Measurements from ENCODE around the gene SFRP5. TPM values are rescaled to one million over a fixed set of nuclear protein-coding genes. Genes with fewer than 3 reads are reported as not detected.

SFRP5 gene
- total RNA-seq, 1 donor from 2014 or later = 8.7 TPM

GRCh38 chr10:97718659-97719142 is 53.1 kb downstream of the SFRP5 start:
- Histone ChIP-seq H3K27me3 (ENCODE audit: low read depth) (no peaks in the 10 kb centered on the region), H3K27ac (replicated peaks) (peak overlapping the region; percentile 55), H3K9me3 (replicated peaks) (no peaks in the 10 kb centered on the region), H3K36me3 (no peaks in the 10 kb centered on the region), H3K4me1 (peaks cover 62% of the 10 kb centered on the region), H3K4me3 (no peak overlapping the region)
- TF ChIP-seq, protein P1, sequence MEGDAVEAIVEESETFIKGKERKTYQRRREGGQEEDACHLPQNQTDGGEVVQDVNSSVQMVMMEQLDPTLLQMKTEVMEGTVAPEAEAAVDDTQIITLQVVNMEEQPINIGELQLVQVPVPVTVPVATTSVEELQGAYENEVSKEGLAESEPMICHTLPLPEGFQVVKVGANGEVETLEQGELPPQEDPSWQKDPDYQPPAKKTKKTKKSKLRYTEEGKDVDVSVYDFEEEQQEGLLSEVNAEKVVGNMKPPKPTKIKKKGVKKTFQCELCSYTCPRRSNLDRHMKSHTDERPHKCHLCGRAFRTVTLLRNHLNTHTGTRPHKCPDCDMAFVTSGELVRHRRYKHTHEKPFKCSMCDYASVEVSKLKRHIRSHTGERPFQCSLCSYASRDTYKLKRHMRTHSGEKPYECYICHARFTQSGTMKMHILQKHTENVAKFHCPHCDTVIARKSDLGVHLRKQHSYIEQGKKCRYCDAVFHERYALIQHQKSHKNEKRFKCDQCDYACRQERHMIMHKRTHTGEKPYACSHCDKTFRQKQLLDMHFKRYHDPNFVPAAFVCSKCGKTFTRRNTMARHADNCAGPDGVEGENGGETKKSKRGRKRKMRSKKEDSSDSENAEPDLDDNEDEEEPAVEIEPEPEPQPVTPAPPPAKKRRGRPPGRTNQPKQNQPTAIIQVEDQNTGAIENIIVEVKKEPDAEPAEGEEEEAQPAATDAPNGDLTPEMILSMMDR (IDR thresholded peaks at IDR 0.05; ENCODE audit: borderline replicate concordance) = no peak
- intact Hi-C loops (cut with micrococcal nuclease) = no loop called here
- DNase-seq = no peak

DNA sequence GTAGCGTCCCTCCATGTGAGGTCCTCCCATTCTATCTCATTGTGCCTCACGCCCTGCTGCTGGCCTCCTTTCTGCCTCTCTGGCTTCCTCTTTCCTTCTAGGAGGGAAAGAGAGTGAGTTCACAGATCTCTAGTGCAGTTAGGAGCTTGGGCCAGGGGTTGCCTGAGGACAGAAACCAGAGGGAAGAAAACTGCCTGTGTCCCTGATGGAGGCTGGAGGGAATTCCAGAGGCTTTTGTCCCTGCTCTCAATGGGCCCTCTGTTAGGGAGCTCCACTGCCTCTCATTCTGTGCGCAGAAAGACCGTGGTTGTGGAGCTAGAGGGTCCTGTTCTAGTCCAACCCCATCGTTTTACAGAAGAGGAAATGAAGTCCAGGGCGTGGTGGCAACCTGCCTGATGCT is 53.6 kb downstream of the SFRP5 start:
- TF ChIP-seq, protein P1 (IDR thresholded peaks at IDR 0.05; ENCODE audit: borderline replicate concordance) = no peak
- Histone ChIP-seq H3K27ac (replicated peaks) (peak overlapping the region; percentile 55), H3K9me3 (replicated peaks) (no peaks in the 10 kb centered on the region), H3K4me1 (peaks cover 66% of the 10 kb centered on the region), H3K27me3 (ENCODE audit: low read depth) (no peaks in the 10 kb centered on the region), H3K36me3 (no peaks in the 10 kb centered on the region), H3K4me3 (no peak overlapping the region)
- no peak for DNase-seq
- intact Hi-C loops (cut with micrococcal nuclease) = no loop called here

- DNase-seq = no peak
- peaks cover 71% of the 10 kb centered on the region for H3K4me1 ChIP-seq
- no peaks in the 10 kb centered on the region for H3K36me3 ChIP-seq
- TF ChIP-seq, protein P1 (IDR thresholded peaks at IDR 0.05; ENCODE audit: borderline replicate concordance) = no peak
- H3K27ac ChIP-seq (replicated peaks) = peak overlapping the region; percentile 55
- intact Hi-C loops (cut with micrococcal nuclease) = no loop called here
- H3K9me3 ChIP-seq (replicated peaks) = no peaks in the 10 kb centered on the region
- no peaks in the 10 kb centered on the region for H3K27me3 ChIP-seq (ENCODE audit: low read depth)
- H3K4me3 ChIP-seq = no peak overlapping the region
These were observed 54.2 kb downstream of the SFRP5 start for GRCh38 chr10:97717627-97718026.

Other genes starting within 250 kb of the SFRP5 start
- 969 TPM for gene ANKRD2, start 199.2 kb downstream of the SFRP5 start, total RNA-seq
- 47.1 TPM for gene HOGA1, start 187.6 kb downstream of the SFRP5 start, total RNA-seq
- 1.5 TPM for gene C10orf62, start 182.3 kb downstream of the SFRP5 start, total RNA-seq
- gene MORN4, start 138.5 kb downstream of the SFRP5 start, total RNA-seq = 13.9 TPM
- gene PI4K2A, start 131.3 kb downstream of the SFRP5 start, total RNA-seq = 12.4 TPM
- 6.7 TPM for gene AVPI1, start 84.8 kb downstream of the SFRP5 start, total RNA-seq
- 6.4 TPM for gene MARVELD1, start 58.3 kb downstream of the SFRP5 start, total RNA-seq
- 13.2 TPM for gene ZFYVE27, start 34.9 kb downstream of the SFRP5 start, total RNA-seq
- 0.60 TPM for gene GOLGA7B, start 77.8 kb upstream of the SFRP5 start, total RNA-seq